AG09319 (cell line): ENCODE data around the gene SRSF1.

Experiments used
- DNase-seq: peaks from one replicate; pipeline ENCODE4 v3.0.0-alpha.2; 2010; ENCODE audit warnings: low read depth; ENCODE audit errors: extremely low read depth
- CTCF ChIP-seq: IDR thresholded peaks from 2 replicates; pipeline ENCODE4 v1.5.1; 2011; ENCODE audit warnings: low read depth, mild to moderate bottlenecking, inconsistent platforms, low read length, moderate library complexity

Gene SRSF1

GRCh38 chr17:58007781-58008706 is 998 bp upstream of the SRSF1 start:
- no peak for TF ChIP-seq CTCF
- no peak for DNase-seq

GRCh38 chr17:58006560-58006923 is 504 bp downstream of the SRSF1 start:
- DNase-seq, result no peak

GRCh38 chr17:58005728-58006559 is 1.1 kb downstream of the SRSF1 start:
- no peak for DNase-seq
- TF ChIP-seq CTCF, result no peak

More at GRCh38 chr17:58006560-58006923, 504 bp downstream of the SRSF1 start:
- no peak for TF ChIP-seq CTCF

- no peak for DNase-seq
- TF ChIP-seq CTCF, result no peak
These were observed 1.9 kb downstream of the SRSF1 start for GRCh38 chr17:58005031-58005727.

GRCh38 chr17:58004060-58004459 is 3.0 kb downstream of the SRSF1 start:
- no peak for TF ChIP-seq CTCF
- no peak for DNase-seq

- TF ChIP-seq CTCF, result no peak
- no peak for DNase-seq
These were observed 4.1 kb downstream of the SRSF1 start for GRCh38 chr17:58002973-58003372.
